CD4-positive, CD25-positive, alpha-beta regulatory T cell (primary cell): ENCODE measurements around the gene RIMBP2. TPM values are rescaled to one million over a fixed set of nuclear protein-coding genes. Genes with fewer than 3 reads are reported as not detected.

Experiments used
- ATAC-seq, 2 donors: fragments of 150-1000 bp; cut with Tn5 transposase; one replicate each; pipeline ENCODE4 v1.10.0; 2021; ENCODE audit warnings: low read depth in 2 of 2, moderate number of reproducible peaks in 2 of 2, moderate library complexity in 1 of 2
- DNase-seq, 3 donors: peaks; one replicate each; pipeline versions ENCODE4 v3.0.0 to v3.0.0-alpha.2; 2012 to 2022; ENCODE audit warnings: mixed read lengths in 1 of 3
- H3K27ac ChIP-seq: one replicate; pipeline ENCODE4 v1.7.0; 2013; ENCODE audit warnings: mild to moderate bottlenecking, low read length; ENCODE audit not compliant: insufficient read depth, poor library complexity, severe bottlenecking
- H3K27me3 ChIP-seq: one replicate; pipeline ENCODE4 v1.7.0; 2013; ENCODE audit warnings: low read length; ENCODE audit not compliant: control insufficient read depth, insufficient read depth
- H3K36me3 ChIP-seq: one replicate; pipeline ENCODE4 v1.7.0; 2013; ENCODE audit warnings: mild to moderate bottlenecking, low read length, moderate library complexity; ENCODE audit not compliant: control insufficient read depth, insufficient read depth
- H3K4me1 ChIP-seq: 2 replicates; pipeline ENCODE4 v1.7.0; 2013; ENCODE audit warnings: mild to moderate bottlenecking, low read length; ENCODE audit not compliant: insufficient read depth, control insufficient read depth, poor library complexity, severe bottlenecking
- H3K4me3 ChIP-seq: one replicate; pipeline ENCODE4 v1.7.0; 2013; ENCODE audit warnings: low read depth, mild to moderate bottlenecking, low read length, moderate library complexity
- H3K9me3 ChIP-seq, 2 experiments: 1 replicate in 1 of 2; 2 replicates in 1 of 2; pipeline ENCODE4 v1.7.0; 2013; ENCODE audit warnings: low read length in 2 of 2, mild to moderate bottlenecking in 1 of 2, moderate library complexity in 1 of 2; ENCODE audit not compliant: control insufficient read depth in 2 of 2
- H3K27ac Mint-ChIP-seq, 3 donors: one replicate each; pipeline ENCODE4 v1.8.0; 2020 to 2022; ENCODE audit warnings: mild to moderate bottlenecking in 3 of 3, mixed read lengths in 3 of 3, moderate library complexity in 2 of 3
- H3K27me3 Mint-ChIP-seq: one replicate; pipeline ENCODE4 v1.8.0; 2022; ENCODE audit warnings: mild to moderate bottlenecking, mixed read lengths
- H3K36me3 Mint-ChIP-seq: one replicate; pipeline ENCODE4 v1.8.0; 2020; ENCODE audit warnings: mixed read lengths
- H3K4me1 Mint-ChIP-seq, 4 donors: one replicate each; pipeline ENCODE4 v1.8.0; 2020 to 2022; ENCODE audit warnings: mixed read lengths in 4 of 4, mild to moderate bottlenecking in 1 of 4
- H3K4me3 Mint-ChIP-seq, 4 donors: one replicate each; pipeline ENCODE4 v1.8.0; 2020 to 2022; ENCODE audit warnings: mild to moderate bottlenecking in 4 of 4, mixed read lengths in 4 of 4, moderate library complexity in 3 of 4
- H3K9me3 Mint-ChIP-seq, 7 donors: one replicate each; pipeline ENCODE4 v1.8.0; 2020 to 2022; ENCODE audit warnings: mixed read lengths in 7 of 7, mild to moderate bottlenecking in 3 of 7, moderate library complexity in 2 of 7
- polyA plus RNA-seq, 4 donors: library from polyadenylated mRNA; unstranded; fragments of 300-500 nt; fragmentation: Illumina TruSeq; gene quantifications; one replicate each; pipeline ENCODE4 v1.2.3, GENCODE V29; 2021
- total RNA-seq: library from RNA; stranded (reverse); gene quantifications from one replicate; pipeline ENCODE4 v1.2.3, GENCODE V29; 2022

Gene RIMBP2
- total and polyA plus RNA-seq, 5 donors from 2014 or later: not detected

DNA sequence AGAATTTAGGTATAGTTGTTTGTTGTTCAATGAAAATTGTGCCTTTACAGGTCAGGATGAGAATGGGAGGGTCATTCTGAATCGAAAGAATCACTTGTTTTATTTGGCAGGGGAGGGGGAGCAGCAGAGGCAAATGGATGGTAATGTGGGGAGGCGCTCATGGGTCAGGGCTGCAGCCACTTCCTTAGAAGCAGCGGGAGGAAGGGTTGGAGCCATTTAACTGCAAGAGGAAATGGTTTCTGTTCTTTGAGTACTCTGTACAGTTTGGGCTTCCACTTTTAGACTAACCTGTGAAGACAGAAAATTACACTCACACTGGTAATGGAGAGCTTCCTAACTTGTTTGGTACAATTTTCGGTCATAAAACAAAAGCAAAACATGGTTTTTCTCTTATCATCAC lies 321.2 kb downstream of the RIMBP2 start:
- H3K9me3 Mint-ChIP-seq: peaks cover 0 to 5% (median 0%) of the 10 kb centered on the region in 7 donors
- DNase-seq: no peak
- H3K36me3 Mint-ChIP-seq: no peaks in the 10 kb centered on the region
- peaks cover 4% of the 10 kb centered on the region for H3K27me3 Mint-ChIP-seq
- Histone ChIP-seq H3K27ac (no peak overlapping the region), H3K4me1 (no peaks in the 10 kb centered on the region), H3K9me3 (no peaks in the 10 kb centered on the region), H3K27me3 (no peaks in the 10 kb centered on the region), H3K36me3 (no peaks in the 10 kb centered on the region), H3K4me3 (no peak overlapping the region)
- no peaks in the 10 kb centered on the region for H3K4me1 Mint-ChIP-seq
- no peak for ATAC-seq
- no peak overlapping the region for H3K27ac Mint-ChIP-seq
- no peak overlapping the region for H3K4me3 Mint-ChIP-seq

DNA sequence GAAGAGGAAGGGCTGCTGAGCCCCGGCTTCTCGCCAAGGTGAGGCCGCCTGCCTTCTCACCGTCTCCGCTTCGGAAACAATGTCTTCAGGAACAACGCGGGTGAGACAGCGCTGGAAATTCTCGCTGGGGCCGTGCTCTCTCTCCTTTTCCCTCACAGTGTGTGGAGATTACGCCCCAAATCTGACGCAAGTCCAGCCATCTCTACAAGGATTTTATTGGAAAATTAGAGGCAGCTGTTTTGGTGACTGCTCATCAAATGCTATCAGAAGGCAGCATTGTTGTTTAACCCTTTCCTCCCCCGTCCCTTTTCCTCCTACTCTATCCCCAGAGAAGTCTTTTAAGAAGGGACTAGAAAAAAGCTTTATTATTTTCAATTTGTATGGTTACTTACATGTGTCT lies 324.9 kb downstream of the RIMBP2 start:
- no peak overlapping the region for H3K27ac ChIP-seq
- no peak overlapping the region for H3K4me3 ChIP-seq
- H3K4me1 ChIP-seq: no peaks in the 10 kb centered on the region
- H3K9me3 ChIP-seq: peaks cover 0 to 5% of the 10 kb centered on the region in 2 experiments
- no peaks in the 10 kb centered on the region for H3K27me3 ChIP-seq
- ATAC-seq (no peak), DNase-seq (no peak)
- H3K36me3 ChIP-seq: no peaks in the 10 kb centered on the region
- peaks cover 0 to 8% (median 2%) of the 10 kb centered on the region in 7 donors for H3K9me3 Mint-ChIP-seq
- no peaks in the 10 kb centered on the region for H3K27me3 Mint-ChIP-seq
- H3K36me3 Mint-ChIP-seq: no peaks in the 10 kb centered on the region
- H3K27ac Mint-ChIP-seq: no peak overlapping the region
- H3K4me3 Mint-ChIP-seq: no peak overlapping the region
- peaks cover 0 to 4% (median 0%) of the 10 kb centered on the region in 4 donors for H3K4me1 Mint-ChIP-seq

DNA sequence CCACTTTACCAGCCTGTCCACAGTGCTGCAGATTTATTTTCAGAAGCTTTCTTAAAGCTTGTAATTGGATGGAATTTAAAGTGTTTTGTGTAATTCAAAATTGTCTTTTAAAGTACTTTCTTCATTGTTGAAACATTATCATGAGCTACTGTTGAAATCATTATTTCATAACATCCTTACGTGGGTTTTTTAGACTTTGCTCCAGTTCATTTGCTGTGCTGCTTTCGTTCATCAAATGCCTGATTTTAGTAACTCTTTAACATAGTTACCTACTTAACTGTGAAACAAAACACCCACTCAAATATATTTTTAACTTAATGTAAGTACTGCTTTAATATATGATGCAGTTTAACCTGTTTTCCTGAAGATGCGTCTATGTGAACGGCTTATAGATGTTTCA lies 330.9 kb downstream of the RIMBP2 start:
- Mint-ChIP-seq H3K9me3 (peaks cover 0 to 8% (median 2%) of the 10 kb centered on the region in 7 donors), H3K4me1 (peaks cover 0 to 4% (median 0%) of the 10 kb centered on the region in 4 donors), H3K4me3 (no peak overlapping the region), H3K27ac (no peak overlapping the region), H3K27me3 (peaks cover 5% of the 10 kb centered on the region), H3K36me3 (no peaks in the 10 kb centered on the region)
- no peak overlapping the region for H3K27ac ChIP-seq
- no peak for DNase-seq
- H3K36me3 ChIP-seq: no peaks in the 10 kb centered on the region
- H3K27me3 ChIP-seq: no peaks in the 10 kb centered on the region
- no peaks in the 10 kb centered on the region for H3K4me1 ChIP-seq
- H3K9me3 ChIP-seq: peaks cover 0 to 5% of the 10 kb centered on the region in 2 experiments
- ATAC-seq: no peak
- no peak overlapping the region for H3K4me3 ChIP-seq

DNA sequence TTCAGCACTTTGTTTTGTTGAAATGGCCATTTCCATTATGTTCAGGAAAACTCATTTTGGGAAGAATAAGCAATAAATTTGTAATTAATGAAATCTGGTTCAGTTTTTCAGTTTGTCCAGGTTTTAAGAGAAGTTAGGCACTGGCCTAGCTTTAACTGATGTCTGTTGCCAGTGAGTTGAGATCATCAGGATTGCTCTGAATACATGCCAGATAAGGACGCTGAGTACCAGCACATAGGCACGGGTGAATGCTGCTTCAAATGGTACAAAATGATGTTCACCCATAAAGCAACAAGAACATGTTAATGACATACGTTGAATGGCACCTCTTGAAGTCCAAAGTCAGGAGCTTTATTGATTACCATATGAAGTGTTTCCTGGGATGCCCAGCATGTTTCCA lies 331.9 kb downstream of the RIMBP2 start:
- Mint-ChIP-seq H3K9me3 (peaks cover 0 to 7% (median 2%) of the 10 kb centered on the region in 7 donors), H3K27ac (no peak overlapping the region), H3K4me3 (no peak overlapping the region), H3K4me1 (no peaks in the 10 kb centered on the region), H3K27me3 (peaks cover 5% of the 10 kb centered on the region), H3K36me3 (no peaks in the 10 kb centered on the region)
- H3K4me3 ChIP-seq: no peak overlapping the region
- H3K4me1 ChIP-seq: no peaks in the 10 kb centered on the region
- no peak overlapping the region for H3K27ac ChIP-seq
- ATAC-seq (no peak), DNase-seq (no peak)
- H3K9me3 ChIP-seq: peaks cover 0 to 5% of the 10 kb centered on the region in 2 experiments
- H3K36me3 ChIP-seq: no peaks in the 10 kb centered on the region
- no peaks in the 10 kb centered on the region for H3K27me3 ChIP-seq

DNA sequence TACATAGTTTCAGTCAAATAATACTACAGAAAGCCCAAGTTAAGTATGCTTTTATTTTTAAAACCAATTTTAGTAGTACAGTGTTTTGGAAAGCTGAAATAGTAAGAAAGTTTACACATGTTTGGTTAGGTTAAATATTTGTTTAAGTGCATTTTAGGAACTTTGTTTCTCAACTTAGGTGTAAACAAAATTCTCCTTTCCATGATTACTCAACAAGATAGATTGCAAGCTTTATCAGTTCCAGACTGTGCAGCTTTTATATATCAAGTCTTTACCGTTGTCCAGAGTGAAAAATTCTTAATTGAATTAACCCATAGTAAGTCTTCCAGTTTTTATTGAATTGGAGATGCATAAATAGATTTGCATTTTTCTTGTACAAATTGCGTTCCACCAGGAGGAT lies 333.3 kb downstream of the RIMBP2 start:
- no peak for ATAC-seq
- Mint-ChIP-seq H3K27me3 (peaks cover 5% of the 10 kb centered on the region), H3K36me3 (no peaks in the 10 kb centered on the region), H3K27ac (no peak overlapping the region), H3K4me1 (no peaks in the 10 kb centered on the region), H3K9me3 (peaks cover 0 to 6% (median 2%) of the 10 kb centered on the region in 7 donors), H3K4me3 (no peak overlapping the region)
- no peak overlapping the region for H3K27ac ChIP-seq
- no peaks in the 10 kb centered on the region for H3K4me1 ChIP-seq
- no peak for DNase-seq
- no peaks in the 10 kb centered on the region for H3K27me3 ChIP-seq
- peaks cover 0 to 4% of the 10 kb centered on the region in 2 experiments for H3K9me3 ChIP-seq
- H3K4me3 ChIP-seq: no peak overlapping the region
- no peaks in the 10 kb centered on the region for H3K36me3 ChIP-seq

DNA sequence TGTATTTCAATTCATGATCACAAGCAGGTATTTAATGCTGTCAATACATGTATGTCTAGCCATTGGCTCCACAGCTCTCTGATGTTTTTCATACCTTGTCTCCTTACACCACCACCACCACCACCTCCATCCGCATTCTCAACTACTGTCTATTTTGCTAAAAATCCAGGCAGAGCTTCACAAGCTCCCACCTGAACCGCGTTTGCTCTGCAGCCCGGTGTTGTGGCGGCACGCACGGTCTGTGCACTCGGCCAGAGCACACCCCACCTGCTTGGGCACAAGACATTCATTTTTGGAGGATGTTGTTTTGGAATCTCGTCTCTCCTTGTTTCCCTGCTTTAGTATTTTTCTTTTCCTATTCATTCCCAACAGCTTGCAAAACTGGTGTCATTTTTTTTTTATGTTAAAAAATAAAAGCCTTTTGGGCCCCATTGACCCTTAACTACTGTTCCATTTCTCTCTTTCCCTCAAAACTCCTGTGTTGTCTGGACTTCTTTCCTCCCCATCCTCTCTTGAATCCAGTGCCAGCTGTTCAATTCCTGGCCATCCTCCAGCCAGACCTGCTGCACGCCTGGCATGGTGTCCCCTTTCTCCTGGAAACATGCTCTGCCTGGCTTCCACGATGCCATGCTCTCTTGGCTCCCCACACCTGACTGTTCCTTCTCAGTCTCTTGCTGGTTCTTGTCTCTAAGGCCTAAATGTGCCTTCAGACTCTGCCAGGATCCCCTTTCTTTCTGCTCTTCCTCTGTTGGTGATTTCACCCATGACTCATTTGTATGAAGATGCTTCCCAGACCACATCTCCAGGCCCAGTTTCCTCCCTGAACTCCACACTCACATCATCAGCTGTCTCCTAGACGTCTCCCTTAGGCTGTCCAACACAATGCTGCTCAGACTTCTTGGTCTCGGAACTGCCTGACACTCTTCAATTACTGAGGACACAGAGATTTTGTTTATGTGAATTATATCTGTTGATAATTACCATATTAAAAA lies 340.5 kb downstream of the RIMBP2 start:
- ATAC-seq (no peak), DNase-seq (no peak)
- Mint-ChIP-seq H3K9me3 (no peaks in the 10 kb centered on the region), H3K27me3 (peaks cover 11% of the 10 kb centered on the region), H3K27ac (no peak overlapping the region), H3K4me1 (no peaks in the 10 kb centered on the region), H3K36me3 (no peaks in the 10 kb centered on the region), H3K4me3 (no peak overlapping the region)
- H3K4me1 ChIP-seq: no peaks in the 10 kb centered on the region
- H3K27ac ChIP-seq: no peak overlapping the region
- no peaks in the 10 kb centered on the region for H3K27me3 ChIP-seq
- H3K9me3 ChIP-seq: no peaks in the 10 kb centered on the region
- no peak overlapping the region for H3K4me3 ChIP-seq
- H3K36me3 ChIP-seq: no peaks in the 10 kb centered on the region

DNA sequence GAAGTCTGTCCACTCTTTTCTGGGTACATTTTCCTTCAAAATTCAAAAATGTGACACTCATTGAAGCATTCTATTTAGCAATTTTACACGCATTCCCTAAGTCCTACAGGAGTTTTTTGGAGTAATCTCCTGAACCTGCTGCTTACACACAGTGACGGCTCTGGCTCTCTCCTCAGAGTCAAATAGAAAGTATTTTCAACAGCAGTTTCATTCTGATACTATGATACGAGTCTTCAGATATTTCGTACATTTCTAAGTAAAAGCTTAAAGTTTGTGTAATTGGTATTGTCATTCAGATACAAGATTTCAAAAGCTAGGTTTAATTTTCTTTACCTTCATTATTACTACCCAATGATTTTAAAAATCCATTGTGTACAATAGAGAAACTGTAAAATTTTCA lies 342.0 kb downstream of the RIMBP2 start:
- ATAC-seq (no peak), DNase-seq (no peak)
- H3K9me3 Mint-ChIP-seq: no peaks in the 10 kb centered on the region
- H3K4me3 Mint-ChIP-seq: no peak overlapping the region
- Histone ChIP-seq H3K27me3 (no peaks in the 10 kb centered on the region), H3K4me3 (no peak overlapping the region), H3K9me3 (no peaks in the 10 kb centered on the region), H3K36me3 (no peaks in the 10 kb centered on the region), H3K4me1 (no peaks in the 10 kb centered on the region), H3K27ac (no peak overlapping the region)
- no peaks in the 10 kb centered on the region for H3K36me3 Mint-ChIP-seq
- H3K27me3 Mint-ChIP-seq: peaks cover 11% of the 10 kb centered on the region
- H3K4me1 Mint-ChIP-seq: no peaks in the 10 kb centered on the region
- H3K27ac Mint-ChIP-seq: no peak overlapping the region

DNA sequence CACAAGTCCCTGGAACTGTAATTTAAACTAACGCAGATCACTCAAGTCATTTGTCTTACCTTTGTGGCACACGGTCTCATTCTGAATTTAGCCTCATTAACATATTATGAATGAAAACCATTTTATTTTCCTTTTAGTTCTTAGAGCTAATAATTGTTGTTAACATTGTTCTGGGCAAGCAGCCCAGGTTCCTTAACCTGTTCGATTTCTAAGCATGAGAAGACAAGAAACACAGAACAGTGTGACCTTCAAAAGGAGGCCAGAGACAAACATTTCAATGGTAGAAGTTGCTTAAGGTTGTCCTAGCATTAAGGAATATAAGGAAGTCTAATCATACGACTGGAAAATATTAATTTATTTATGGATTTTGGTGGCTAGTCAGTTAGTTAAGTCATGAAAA lies 343.2 kb downstream of the RIMBP2 start:
- Mint-ChIP-seq H3K36me3 (no peaks in the 10 kb centered on the region), H3K4me1 (no peaks in the 10 kb centered on the region), H3K27ac (no peak overlapping the region), H3K9me3 (peaks cover 0 to 2% (median 0%) of the 10 kb centered on the region in 7 donors), H3K4me3 (no peak overlapping the region), H3K27me3 (peaks cover 11% of the 10 kb centered on the region)
- Histone ChIP-seq H3K9me3 (no peaks in the 10 kb centered on the region), H3K36me3 (no peaks in the 10 kb centered on the region), H3K27ac (no peak overlapping the region), H3K27me3 (no peaks in the 10 kb centered on the region), H3K4me1 (no peaks in the 10 kb centered on the region), H3K4me3 (no peak overlapping the region)
- ATAC-seq (no peak), DNase-seq (no peak)
